Keratinocyte (primary cell): ENCODE measurements around the gene ZCCHC13. TPM values are rescaled to one million over a fixed set of nuclear protein-coding genes. Genes with fewer than 3 reads are reported as not detected.

Source experiments
- DNase-seq: peaks from one replicate; pipeline ENCODE4 v3.0.0-alpha.2; 2011; ENCODE audit warnings: low read depth, missing footprints, low spot score
- FAIRE-seq: peaks from 2 replicates; lab custom pipeline; 2011; peaks lifted over from hg19 to GRCh38; lab: Jason Lieb, UNC
- H2AFZ ChIP-seq: 2 replicates; pipeline ENCODE4 v1.6.0; 2012; ENCODE audit warnings: low read length, control low read depth, inconsistent platforms; ENCODE audit not compliant: control insufficient read depth
- H3K27ac ChIP-seq: 2 replicates; pipeline ENCODE4 v1.5.1; 2011; ENCODE audit warnings: low read length; ENCODE audit not compliant: control insufficient read depth, insufficient read depth
- H3K27me3 ChIP-seq: 3 replicates; pipeline ENCODE4 v1.6.0; 2011; ENCODE audit warnings: low read length; ENCODE audit not compliant: control insufficient read depth, insufficient read depth; ENCODE audit errors: extremely low read depth
- H3K36me3 ChIP-seq, 2 experiments: 2 replicates in 1 of 2; 3 replicates in 1 of 2; pipeline ENCODE4 v1.5.1; 2011; ENCODE audit warnings: low read length in 2 of 2, mild to moderate bottlenecking in 1 of 2; ENCODE audit not compliant: control insufficient read depth in 2 of 2, insufficient read depth in 2 of 2; ENCODE audit errors: extremely low read depth in 1 of 2
- H3K4me1 ChIP-seq: 3 replicates; pipeline ENCODE4 v1.5.1; 2011; ENCODE audit warnings: low read length; ENCODE audit not compliant: control insufficient read depth, insufficient read depth; ENCODE audit errors: extremely low read depth
- H3K4me2 ChIP-seq: 3 replicates; pipeline ENCODE4 v1.6.0; 2011; ENCODE audit warnings: low read depth, low read length; ENCODE audit not compliant: control insufficient read depth, insufficient read depth; ENCODE audit errors: extremely low read depth
- H3K4me3 ChIP-seq, 3 experiments: fragments of 200-600 bp in 1 of 3; sonication (generic) in 1 of 3; 2 replicates in 2 of 3; 3 replicates in 1 of 3; pipeline ENCODE4 v1.5.1; 2011 to 2016; ENCODE audit warnings: low read length in 3 of 3, mild to moderate bottlenecking in 3 of 3, control low read depth in 2 of 3, inconsistent platforms in 1 of 3, low read depth in 1 of 3, mixed read lengths in 1 of 3, mixed run types in 1 of 3, moderate library complexity in 1 of 3; ENCODE audit not compliant: control insufficient read depth in 2 of 3, insufficient read depth in 2 of 3; ENCODE audit errors: extremely low read depth in 1 of 3
- H3K79me2 ChIP-seq: 2 replicates; pipeline ENCODE4 v1.6.0; 2012; ENCODE audit warnings: low read length; ENCODE audit not compliant: control insufficient read depth, insufficient read depth
- H3K9ac ChIP-seq: 3 replicates; pipeline ENCODE4 v1.6.0; 2011; ENCODE audit warnings: low read length; ENCODE audit not compliant: control insufficient read depth, insufficient read depth; ENCODE audit errors: extremely low read depth
- H3K9me1 ChIP-seq: 3 replicates; pipeline ENCODE4 v1.6.0; 2011; ENCODE audit warnings: low read length; ENCODE audit not compliant: control insufficient read depth, insufficient read depth; ENCODE audit errors: extremely low read depth
- H3K9me3 ChIP-seq: 2 replicates; pipeline ENCODE4 v1.5.1; 2012; ENCODE audit warnings: low read depth, low read length; ENCODE audit not compliant: control insufficient read depth
- H4K20me1 ChIP-seq: 3 replicates; pipeline ENCODE4 v1.6.0; 2011; ENCODE audit warnings: low read length; ENCODE audit not compliant: control insufficient read depth, insufficient read depth; ENCODE audit errors: extremely low read depth
- EZH2 ChIP-seq: IDR thresholded peaks from one replicate; pipeline ENCODE4 v1.6.1; 2012; ENCODE audit warnings: inconsistent platforms, mild to moderate bottlenecking, low read length, moderate library complexity
- dilution Hi-C: fragments of 300-500 bp; cut with MboI; formaldehyde crosslinking; loops from one replicate; pipeline ENCODE4 v1.7.0; 2020; ENCODE audit warnings: low sequenced_read_pairs; ENCODE audit not compliant: extremely low pct_ligation_motif_present
- polyA plus RNA-seq, 5 experiments: library from polyadenylated mRNA; depleted of rRNA in 3 of 5; stranded (reverse) in 3 of 5; stranded (forward) in 1 of 5; unstranded in 1 of 5; fragments of >200 nt; gene quantifications; 1 replicate in 1 of 5; 2 replicates in 3 of 5; 3 replicates in 1 of 5; pipeline versions ENCODE4 v1.2.1 to v1.2.3, GENCODE V29; 2011 to 2012; ENCODE audit warnings: missing spikeins in 2 of 5, low read depth in 1 of 5, low replicate concordance in 1 of 5
- TF ChIP-seq, protein P1 (sequence below), 3 experiments: IDR thresholded peaks in 1 of 3; conservative IDR thresholded peaks in 1 of 3; optimal IDR thresholded peaks in 1 of 3; 2 replicates in 2 of 3; 3 replicates in 1 of 3; pipeline versions ENCODE3 to v1.5.1; 2011; ENCODE audit warnings: low read length in 3 of 3, mild to moderate bottlenecking in 3 of 3, moderate library complexity in 2 of 3, control low read depth in 1 of 3, inconsistent platforms in 1 of 3; ENCODE audit not compliant: insufficient read depth in 2 of 3; ENCODE audit errors: extremely low read depth in 1 of 3

The ZCCHC13 gene
- polyA plus RNA-seq, 1 donor (not counting 4 experiments of a cell fraction or from before 2014, with no cell fraction given) = not detected

- Histone ChIP-seq H3K9me3 (no peaks in the 10 kb centered on the region), H3K9ac (no peak overlapping the region), H3K27me3 (no peaks in the 10 kb centered on the region), H3K9me1 (no peaks in the 10 kb centered on the region), H3K79me2 (peaks cover 5% of the 10 kb centered on the region), H4K20me1 (no peaks in the 10 kb centered on the region), H3K27ac (no peak overlapping the region), H3K4me3 (no peak overlapping the region), H2AFZ (no peak overlapping the region), H3K4me2 (no peak overlapping the region), H3K4me1 (no peaks in the 10 kb centered on the region), H3K36me3 (peaks cover 0 to 7% of the 10 kb centered on the region in 2 experiments)
- DNase-seq (no peak), FAIRE-seq (no peak)
- TF ChIP-seq, protein P1, sequence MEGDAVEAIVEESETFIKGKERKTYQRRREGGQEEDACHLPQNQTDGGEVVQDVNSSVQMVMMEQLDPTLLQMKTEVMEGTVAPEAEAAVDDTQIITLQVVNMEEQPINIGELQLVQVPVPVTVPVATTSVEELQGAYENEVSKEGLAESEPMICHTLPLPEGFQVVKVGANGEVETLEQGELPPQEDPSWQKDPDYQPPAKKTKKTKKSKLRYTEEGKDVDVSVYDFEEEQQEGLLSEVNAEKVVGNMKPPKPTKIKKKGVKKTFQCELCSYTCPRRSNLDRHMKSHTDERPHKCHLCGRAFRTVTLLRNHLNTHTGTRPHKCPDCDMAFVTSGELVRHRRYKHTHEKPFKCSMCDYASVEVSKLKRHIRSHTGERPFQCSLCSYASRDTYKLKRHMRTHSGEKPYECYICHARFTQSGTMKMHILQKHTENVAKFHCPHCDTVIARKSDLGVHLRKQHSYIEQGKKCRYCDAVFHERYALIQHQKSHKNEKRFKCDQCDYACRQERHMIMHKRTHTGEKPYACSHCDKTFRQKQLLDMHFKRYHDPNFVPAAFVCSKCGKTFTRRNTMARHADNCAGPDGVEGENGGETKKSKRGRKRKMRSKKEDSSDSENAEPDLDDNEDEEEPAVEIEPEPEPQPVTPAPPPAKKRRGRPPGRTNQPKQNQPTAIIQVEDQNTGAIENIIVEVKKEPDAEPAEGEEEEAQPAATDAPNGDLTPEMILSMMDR (optimal IDR thresholded peaks at IDR 0.05 in 1 of 3, IDR thresholded peaks at IDR 0.05 in 1 of 3, conservative IDR thresholded peaks at IDR 0.05 in 1 of 3; ENCODE audit: extremely low read depth in 1 of 3, insufficient read depth in 2 of 3, low read length in 3 of 3) = no peak
- dilution Hi-C loops = no loop called here
Measured at GRCh38 chrX:74277846-74278245, 26.1 kb upstream of the ZCCHC13 start.

DNA sequence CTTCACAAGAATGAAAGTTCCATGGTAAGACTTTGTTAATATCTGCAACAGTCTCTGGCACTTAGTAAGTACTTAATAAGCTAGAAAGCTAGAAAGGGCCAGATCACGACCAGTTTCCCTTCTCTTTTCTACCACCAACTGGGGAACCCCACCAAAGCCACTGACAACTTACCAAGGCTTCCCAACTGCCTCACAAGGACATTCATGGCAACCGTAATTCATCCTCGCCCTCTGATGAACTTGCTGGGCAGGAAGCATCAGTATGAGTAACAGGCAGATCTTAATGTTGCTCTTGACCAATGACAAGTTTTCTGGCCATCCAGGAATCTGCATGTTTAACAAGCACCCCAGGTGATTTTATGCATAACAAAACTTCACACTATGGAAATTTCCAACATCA, 23.2 kb upstream of the ZCCHC13 start:
- Histone ChIP-seq H4K20me1 (no peaks in the 10 kb centered on the region), H3K4me1 (no peaks in the 10 kb centered on the region), H3K36me3 (peaks cover 0 to 8% of the 10 kb centered on the region in 2 experiments), H3K4me2 (no peak overlapping the region), H3K9me3 (no peaks in the 10 kb centered on the region), H3K9me1 (no peaks in the 10 kb centered on the region), H3K4me3 (no peak overlapping the region), H3K27ac (no peak overlapping the region), H3K9ac (no peak overlapping the region), H2AFZ (no peak overlapping the region), H3K27me3 (no peaks in the 10 kb centered on the region), H3K79me2 (peaks cover 23% of the 10 kb centered on the region)
- dilution Hi-C loops = no loop called here
- FAIRE-seq (no peak), DNase-seq (no peak)
- TF ChIP-seq, protein P1 (optimal IDR thresholded peaks at IDR 0.05 in 1 of 3, IDR thresholded peaks at IDR 0.05 in 1 of 3, conservative IDR thresholded peaks at IDR 0.05 in 1 of 3; ENCODE audit: extremely low read depth in 1 of 3, insufficient read depth in 2 of 3, low read length in 3 of 3) = no peak
- no peak for TF ChIP-seq EZH2
